Hematopoietic multipotent progenitor cell (in vitro differentiated cells): ENCODE results near the gene NDE1. TPM values are rescaled to one million over a fixed set of nuclear protein-coding genes. Genes with fewer than 3 reads are reported as not detected.
"Not testable (repeated sequence)": the region's sequence is repeated elsewhere in the genome, so short reads cannot be mapped to it uniquely, and the experiment has no call there.

Experiments used
- DNase-seq, 3 donors: peaks; one replicate each; pipeline ENCODE4 v3.0.0-alpha.2; 2011 to 2015; ENCODE audit warnings: low read depth in 2 of 3, low spot score in 2 of 3
- total RNA-seq: library from RNA; depleted of rRNA; stranded (reverse); fragments of >200 nt; gene quantifications from one replicate; pipeline ENCODE4 v1.2.3, GENCODE V29; 2012

The NDE1 gene
- total RNA-seq, 1 donor = 39.3 TPM

- DNase-seq = not testable (repeated sequence)
Measured at GRCh38 chr16:15649311-15649710, 734 bp upstream of the NDE1 start.

DNA sequence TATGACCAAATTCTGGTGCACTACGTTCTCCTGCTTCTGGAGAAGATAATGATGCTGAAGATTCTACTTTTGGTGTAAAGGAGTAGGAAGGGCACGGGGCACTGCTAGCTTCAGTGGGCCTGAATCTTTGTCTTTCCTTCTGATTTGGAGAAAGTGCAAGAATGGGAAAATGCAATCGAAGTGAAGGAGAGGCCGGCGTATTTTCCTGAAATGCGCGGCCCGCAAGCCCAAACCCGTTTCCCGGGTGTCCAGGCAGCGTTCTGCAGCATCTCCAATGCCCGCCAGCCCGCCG is 372 bp upstream of the NDE1 start:
- no peak for DNase-seq

DNA sequence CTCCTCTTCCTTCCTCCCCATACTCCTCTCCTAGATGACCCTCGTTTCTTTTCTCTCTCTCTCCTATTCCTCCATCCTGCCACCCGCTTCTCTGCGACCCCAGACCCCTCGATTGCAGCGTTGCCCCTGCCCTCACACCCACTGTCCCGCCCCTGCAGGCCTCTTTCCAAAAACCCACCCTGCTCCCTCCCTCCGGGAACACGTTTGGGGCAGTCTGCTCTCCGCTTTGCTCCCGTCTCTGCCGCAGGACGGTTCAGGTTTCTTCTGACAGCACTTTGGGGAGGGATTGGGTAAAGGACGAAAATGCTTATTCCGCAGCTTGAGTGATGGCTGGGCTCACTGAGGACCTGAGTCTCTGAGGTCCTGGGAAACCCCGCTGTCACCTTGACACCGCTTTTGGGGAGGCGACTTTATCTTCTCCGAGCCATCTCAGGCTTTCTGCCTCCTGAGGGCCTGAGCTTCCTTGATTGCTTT is 690 bp downstream of the NDE1 start:
- peak in 1 of 3 donors; percentile 35 for DNase-seq

DNA sequence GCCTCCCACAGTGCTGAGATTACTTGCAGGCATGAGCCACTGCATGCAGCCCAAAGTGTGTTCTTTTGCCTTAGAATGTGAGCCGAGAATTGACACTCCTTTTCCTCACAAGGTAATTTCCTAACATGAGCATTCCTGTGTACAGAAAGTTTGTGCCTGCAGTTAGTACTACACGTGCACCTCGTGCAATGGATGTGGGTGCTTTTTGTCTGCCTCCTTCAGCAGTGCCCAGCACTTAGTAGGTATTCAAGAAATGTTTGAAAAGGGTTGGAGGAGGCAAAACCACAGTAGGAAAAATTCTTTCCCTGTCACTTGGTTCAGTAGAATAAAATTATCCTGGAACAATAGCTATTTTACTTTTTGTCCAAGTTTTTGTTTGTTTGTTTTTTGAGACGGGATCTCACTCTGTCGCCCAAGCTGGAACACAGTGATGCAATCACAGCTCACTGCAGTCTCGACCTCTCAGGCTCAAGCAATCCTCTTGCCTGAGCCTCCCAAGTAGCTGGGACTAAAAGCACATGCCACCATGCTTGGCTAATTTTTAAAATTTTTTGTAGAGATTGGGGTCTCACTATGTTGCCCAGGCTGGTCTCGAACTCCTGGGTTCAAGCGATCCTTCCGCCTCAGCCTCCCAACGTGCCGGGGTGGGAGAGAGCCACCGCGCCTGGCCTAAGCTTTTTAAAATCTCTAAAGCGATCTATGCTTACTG is 2.4 kb downstream of the NDE1 start:
- DNase-seq = no peak

- DNase-seq = no peak
Measured at GRCh38 chr16:15653227-15653626, 3.2 kb downstream of the NDE1 start.

DNA sequence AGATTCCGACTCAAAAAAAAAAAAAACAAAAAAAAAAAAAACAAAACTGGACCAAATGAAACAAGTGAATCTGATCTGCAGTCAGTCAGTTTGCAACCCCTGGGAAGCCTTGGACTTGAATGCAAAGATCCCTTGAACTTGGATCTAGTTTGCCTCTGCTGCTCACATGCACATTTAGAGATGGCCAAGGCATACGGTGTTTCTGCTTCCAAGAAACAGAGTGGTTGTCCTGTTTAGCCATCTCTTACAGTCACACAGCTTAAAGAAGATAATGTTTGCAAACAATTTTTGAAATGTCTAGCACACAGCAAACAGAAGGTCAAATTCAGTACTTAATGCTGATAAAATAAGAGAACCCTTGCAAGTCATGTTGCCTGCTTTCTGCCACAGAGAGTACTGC is 4.5 kb downstream of the NDE1 start:
- DNase-seq = no peak

GRCh38 chr16:15655561-15655960 is 5.5 kb downstream of the NDE1 start:
- not testable (repeated sequence) for DNase-seq

DNA sequence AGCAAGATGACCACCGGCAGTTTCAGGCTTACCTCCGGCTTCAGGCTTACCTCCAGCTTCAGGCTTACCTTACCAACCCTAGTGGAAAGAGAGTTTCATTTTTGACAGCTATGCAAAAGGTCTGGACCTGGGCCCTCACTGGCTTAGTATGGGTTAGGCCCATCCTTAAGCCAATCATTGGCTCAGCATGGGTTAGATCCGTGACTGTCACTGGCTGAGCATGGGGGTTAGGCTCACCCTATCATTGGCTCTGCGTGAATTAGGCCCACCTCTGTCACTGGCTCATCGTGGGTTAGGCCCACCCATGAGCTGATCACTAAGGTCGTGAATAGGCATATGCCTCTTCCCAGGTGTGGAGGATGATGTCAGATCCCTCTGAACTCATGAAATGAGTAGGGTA is 8.1 kb downstream of the NDE1 start:
- DNase-seq = no peak

GRCh38 chr16:15658556-15658955 is 8.5 kb downstream of the NDE1 start:
- DNase-seq = no peak

GRCh38 chr16:15660203-15660601 is 10.2 kb downstream of the NDE1 start:
- DNase-seq = no peak

DNA sequence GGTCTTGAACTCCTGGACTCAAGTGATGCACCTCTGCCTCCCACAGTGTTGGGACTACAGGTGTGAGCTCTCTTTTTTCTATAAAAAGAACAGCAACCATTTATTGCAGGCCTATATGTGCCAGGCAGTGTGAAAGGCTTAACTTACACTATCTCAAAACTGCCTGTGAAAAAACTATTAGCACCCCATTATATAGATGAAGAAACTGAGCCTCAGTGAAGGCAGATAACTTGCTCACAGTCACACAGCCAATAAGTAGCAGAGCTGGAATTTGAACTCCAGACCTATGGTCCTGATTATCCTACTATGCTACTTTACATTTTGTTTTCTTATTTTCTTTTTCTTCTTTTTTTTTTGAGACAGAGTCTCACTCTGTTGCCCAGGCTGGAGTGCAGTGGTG is 15.1 kb downstream of the NDE1 start:
- DNase-seq = no peak

- DNase-seq = no peak
Measured at GRCh38 chr16:15667091-15667742, 17.2 kb downstream of the NDE1 start.

- DNase-seq = no peak
Measured at GRCh38 chr16:15671530-15672117, 21.6 kb downstream of the NDE1 start.

- DNase-seq = not testable (repeated sequence)
Measured at GRCh38 chr16:15672127-15672513, 22.1 kb downstream of the NDE1 start.

DNA sequence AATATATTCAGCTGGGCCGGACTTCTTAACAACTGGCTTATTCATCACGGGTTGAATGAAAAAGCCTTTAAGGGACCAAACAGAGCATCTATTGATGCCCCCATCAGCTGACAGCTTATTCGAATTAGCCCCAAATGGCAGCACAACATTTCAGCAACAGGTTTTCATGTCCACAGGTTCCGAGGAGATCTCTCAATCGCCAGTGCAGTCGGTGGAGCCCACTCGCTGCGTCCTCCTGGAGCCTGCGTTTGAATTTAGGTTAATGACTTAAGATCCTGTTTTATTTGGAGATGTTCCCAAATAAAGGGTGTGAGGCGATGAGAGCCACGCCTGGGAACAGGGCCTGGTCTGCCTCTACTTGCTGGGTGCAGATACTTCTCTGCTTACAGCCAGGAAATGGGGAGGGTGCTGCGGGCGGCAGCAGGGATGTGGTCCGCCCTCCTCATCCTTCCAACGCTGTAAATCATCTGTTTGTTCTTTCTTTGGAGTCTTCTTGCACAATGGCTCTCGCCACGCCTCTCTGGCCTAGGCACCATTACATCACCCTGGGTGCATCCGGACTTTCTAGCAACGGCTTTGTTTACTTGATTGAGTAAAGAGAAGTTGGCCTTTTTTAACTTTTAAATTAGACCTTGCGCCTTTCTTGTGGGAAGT is 22.6 kb downstream of the NDE1 start:
- peak; percentile 58 to 99 (median 95) for DNase-seq

- DNase-seq = no peak
Measured at GRCh38 chr16:15674571-15674970, 24.5 kb downstream of the NDE1 start.

DNA sequence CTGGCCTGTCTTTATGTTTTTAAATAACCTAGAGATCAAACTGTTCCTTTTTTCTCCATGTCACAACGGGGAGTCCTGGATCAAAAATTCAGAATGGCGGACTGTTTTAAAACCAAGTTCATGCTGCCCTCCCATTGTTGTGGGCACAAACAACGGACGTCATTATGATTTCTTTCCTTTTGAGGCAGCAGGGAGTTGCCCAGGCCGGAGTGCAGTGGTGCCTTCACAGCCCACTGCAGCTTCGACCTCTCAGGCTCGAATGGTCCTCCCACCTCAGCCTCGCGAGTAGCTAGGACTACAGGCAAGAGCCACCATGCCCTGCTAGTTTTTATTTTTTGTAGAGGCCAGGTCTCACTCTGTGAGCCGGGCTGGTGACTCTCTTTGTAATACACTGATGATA is 26.5 kb downstream of the NDE1 start:
- DNase-seq = no peak

DNA sequence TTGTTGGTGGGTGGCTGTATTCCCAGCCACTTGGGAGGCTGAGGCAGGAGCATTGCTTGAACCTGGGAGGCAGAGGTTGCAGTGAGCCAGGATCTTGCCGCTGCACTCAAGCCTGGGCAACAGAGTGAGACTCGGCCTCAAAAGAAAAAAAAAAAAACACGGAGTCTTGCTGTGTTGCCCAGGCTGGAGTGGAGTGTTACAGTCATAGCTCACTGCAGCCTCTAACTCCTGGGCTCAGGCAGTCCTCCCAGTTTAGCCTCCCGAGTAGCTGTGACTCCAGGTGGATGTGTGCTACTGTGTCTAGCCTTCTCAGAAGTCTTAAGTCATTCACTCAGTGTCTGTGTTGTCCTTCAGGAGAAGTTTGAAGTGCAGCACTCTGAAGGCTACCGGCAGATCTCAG is 27.4 kb downstream of the NDE1 start:
- no peak for DNase-seq

DNA sequence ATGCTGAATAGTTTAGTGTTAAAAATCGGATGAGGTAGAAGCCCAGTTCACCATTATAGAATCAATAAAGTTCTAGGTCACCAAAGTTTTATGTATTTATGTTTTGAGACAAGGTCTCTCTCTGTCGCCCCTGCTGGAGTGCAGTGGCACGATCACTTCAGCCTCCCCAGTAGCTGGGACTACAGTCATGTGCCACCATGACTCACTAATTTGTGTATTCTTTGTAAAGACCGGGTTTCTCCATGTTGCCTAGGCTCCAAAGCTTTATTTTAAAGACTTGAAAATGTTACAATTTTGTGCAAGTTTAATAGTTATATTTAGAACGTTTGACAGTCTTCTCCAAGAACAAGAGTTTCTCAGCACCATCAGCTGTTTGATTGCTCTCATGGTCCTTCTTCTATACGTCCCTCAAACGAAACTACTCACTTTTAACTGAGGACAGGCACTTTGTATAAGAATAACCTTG is 32.1 kb downstream of the NDE1 start:
- peak in 2 of 3 donors; percentile 82 to 86 for DNase-seq

GRCh38 chr16:15686287-15686686 is 36.2 kb downstream of the NDE1 start:
- DNase-seq = no peak

GRCh38 chr16:15689290-15689689 is 39.2 kb downstream of the NDE1 start:
- no peak for DNase-seq

GRCh38 chr16:15690296-15690695 is 40.3 kb downstream of the NDE1 start:
- DNase-seq = no peak
